ENCODE results near the gene OLFML2A. TPM values are rescaled to one million over a fixed set of nuclear protein-coding genes. Genes with fewer than 3 reads are reported as not detected.

Gene OLFML2A
- total and polyA plus RNA-seq, 2 of the 13 experiments (the other 11 are each of a cell fraction or from before 2014, with no cell fraction given) = 0.01 to 0.02 TPM

DNA sequence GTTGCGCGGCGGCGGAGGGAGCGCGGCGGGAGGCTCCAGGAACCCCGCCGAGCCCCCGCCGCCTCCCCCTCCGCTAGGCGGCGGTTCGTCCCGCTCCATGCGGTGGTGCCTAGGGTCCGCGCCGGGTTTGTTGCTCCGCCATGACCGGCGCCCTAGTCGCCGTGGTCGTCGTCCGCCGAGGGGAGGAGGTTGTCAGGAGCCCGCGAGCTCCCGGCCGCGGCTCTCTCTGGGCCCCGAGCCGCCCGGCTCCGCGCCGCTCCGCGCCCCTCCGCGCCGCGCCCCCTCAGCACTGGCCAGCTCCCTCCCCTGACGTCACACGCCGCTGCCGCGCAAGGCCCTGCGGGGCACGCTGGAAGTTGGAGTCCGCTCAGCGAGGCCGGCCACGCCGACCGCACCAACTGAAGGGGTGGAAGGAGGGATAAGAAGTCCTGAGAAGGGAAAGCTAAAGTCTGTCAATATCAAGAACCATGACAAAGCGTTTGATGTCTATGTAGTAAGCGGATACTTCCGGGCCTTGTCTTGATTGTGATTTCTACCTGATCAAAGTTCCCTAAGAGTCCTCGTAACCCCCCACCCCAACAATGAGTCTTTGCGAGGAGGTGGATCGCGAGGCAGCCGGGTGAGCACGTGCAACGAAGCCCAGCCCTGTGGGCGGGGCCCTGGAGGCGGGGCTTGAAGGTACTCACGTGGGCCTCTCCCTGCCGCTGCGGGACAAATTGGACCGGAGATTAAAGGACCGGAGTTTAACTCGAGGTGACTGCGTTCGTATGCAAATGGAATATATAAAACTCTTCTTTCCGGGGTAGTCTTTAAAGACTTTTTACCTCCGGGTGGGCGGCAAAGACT, 5.7 kb upstream of the OLFML2A start, which contains the start of gene NR6A1 (continued):
- no peak for TF ChIP-seq FOXP1 (IDR thresholded peaks at IDR 0.05)
- no peak for TF ChIP-seq FOXP1 (CRISPR knock-in tag; IDR thresholded peaks at IDR 0.05)
- peak; percentile 43; the same call in 1 of the 2 replicates for TF ChIP-seq ZNF451 (CRISPR knock-in tag; IDR thresholded peaks at IDR 0.05)
- TF ChIP-seq, protein P1, sequence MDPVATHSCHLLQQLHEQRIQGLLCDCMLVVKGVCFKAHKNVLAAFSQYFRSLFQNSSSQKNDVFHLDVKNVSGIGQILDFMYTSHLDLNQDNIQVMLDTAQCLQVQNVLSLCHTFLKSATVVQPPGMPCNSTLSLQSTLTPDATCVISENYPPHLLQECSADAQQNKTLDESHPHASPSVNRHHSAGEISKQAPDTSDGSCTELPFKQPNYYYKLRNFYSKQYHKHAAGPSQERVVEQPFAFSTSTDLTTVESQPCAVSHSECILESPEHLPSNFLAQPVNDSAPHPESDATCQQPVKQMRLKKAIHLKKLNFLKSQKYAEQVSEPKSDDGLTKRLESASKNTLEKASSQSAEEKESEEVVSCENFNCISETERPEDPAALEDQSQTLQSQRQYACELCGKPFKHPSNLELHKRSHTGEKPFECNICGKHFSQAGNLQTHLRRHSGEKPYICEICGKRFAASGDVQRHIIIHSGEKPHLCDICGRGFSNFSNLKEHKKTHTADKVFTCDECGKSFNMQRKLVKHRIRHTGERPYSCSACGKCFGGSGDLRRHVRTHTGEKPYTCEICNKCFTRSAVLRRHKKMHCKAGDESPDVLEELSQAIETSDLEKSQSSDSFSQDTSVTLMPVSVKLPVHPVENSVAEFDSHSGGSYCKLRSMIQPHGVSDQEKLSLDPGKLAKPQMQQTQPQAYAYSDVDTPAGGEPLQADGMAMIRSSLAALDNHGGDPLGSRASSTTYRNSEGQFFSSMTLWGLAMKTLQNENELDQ (CRISPR knock-in tag; IDR thresholded peaks at IDR 0.05; ENCODE audit: borderline replicate concordance) = no peak
- TF ChIP-seq ZNF530 (CRISPR knock-in tag; IDR thresholded peaks at IDR 0.05; ENCODE audit: low read depth) = no peak
- no peak for TF ChIP-seq CEBPG (CRISPR knock-in tag; IDR thresholded peaks at IDR 0.05)
- TF ChIP-seq ZNF232 (CRISPR knock-in tag; IDR thresholded peaks at IDR 0.05; ENCODE audit: borderline replicate concordance) = no peak
- TF ChIP-seq RORA (CRISPR knock-in tag; IDR thresholded peaks at IDR 0.05) = no peak
- TF ChIP-seq, protein P2, sequence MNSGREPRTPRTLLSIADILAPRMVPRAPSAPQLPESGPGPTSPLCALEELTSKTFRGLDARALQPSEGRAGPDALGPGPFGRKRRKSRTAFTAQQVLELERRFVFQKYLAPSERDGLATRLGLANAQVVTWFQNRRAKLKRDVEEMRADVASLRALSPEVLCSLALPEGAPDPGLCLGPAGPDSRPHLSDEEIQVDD (CRISPR knock-in tag; IDR thresholded peaks at IDR 0.05; ENCODE audit: borderline replicate concordance) = no peak
- no peak for TF ChIP-seq MZF1 (CRISPR knock-in tag; IDR thresholded peaks at IDR 0.05; ENCODE audit: borderline replicate concordance)
- no peak for TF ChIP-seq GATA4 (IDR thresholded peaks at IDR 0.05; ENCODE audit: borderline replicate concordance, low read depth)
- TF ChIP-seq ZNF24 (IDR thresholded peaks at IDR 0.05) = no peak
- TF ChIP-seq, protein P3, sequence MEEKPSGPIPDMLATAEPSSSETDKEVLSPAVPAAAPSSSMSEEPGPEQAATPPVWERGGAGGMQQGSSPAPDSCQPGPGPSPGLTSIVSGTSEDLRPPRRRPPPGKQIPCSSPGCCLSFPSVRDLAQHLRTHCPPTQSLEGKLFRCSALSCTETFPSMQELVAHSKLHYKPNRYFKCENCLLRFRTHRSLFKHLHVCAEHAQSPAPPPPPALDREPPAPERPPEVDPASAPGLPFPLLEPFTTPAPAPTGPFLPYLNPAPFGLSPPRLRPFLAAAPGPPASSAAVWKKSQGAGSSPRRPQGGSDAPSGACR (CRISPR knock-in tag; IDR thresholded peaks at IDR 0.05) = peak; percentile 24; the same call in 1 of the 2 replicates
- TF ChIP-seq IKZF1 (IDR thresholded peaks at IDR 0.05) = no peak
- TF ChIP-seq, protein P4, sequence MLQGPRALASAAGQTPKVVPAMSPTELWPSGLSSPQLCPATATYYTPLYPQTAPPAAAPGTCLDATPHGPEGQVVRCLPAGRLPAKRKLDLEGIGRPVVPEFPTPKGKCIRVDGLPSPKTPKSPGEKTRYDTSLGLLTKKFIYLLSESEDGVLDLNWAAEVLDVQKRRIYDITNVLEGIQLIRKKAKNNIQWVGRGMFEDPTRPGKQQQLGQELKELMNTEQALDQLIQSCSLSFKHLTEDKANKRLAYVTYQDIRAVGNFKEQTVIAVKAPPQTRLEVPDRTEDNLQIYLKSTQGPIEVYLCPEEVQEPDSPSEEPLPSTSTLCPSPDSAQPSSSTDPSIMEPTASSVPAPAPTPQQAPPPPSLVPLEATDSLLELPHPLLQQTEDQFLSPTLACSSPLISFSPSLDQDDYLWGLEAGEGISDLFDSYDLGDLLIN (CRISPR knock-in tag; IDR thresholded peaks at IDR 0.05; ENCODE audit: borderline replicate concordance) = no peak; the same call in 1 of the 2 replicates
- TF ChIP-seq, protein P5, sequence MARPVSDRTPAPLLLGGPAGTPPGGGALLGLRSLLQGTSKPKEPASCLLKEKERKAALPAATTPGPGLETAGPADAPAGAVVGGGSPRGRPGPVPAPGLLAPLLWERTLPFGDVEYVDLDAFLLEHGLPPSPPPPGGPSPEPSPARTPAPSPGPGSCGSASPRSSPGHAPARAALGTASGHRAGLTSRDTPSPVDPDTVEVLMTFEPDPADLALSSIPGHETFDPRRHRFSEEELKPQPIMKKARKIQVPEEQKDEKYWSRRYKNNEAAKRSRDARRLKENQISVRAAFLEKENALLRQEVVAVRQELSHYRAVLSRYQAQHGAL (CRISPR knock-in tag; IDR thresholded peaks at IDR 0.05; ENCODE audit: not compliant biosample characterization) = peak; percentile 31
- no peak for TF ChIP-seq GFI1 (CRISPR knock-in tag; IDR thresholded peaks at IDR 0.05; ENCODE audit: borderline replicate concordance)
- no peak for TF ChIP-seq MBD4 (IDR thresholded peaks at IDR 0.05; ENCODE audit: borderline replicate concordance, low read length)
- no peak for TF ChIP-seq ZNF883 (CRISPR knock-in tag; IDR thresholded peaks at IDR 0.05; ENCODE audit: not compliant biosample characterization)
- TF ChIP-seq HNF4G (IDR thresholded peaks at IDR 0.05; ENCODE audit: borderline replicate concordance, low read depth, low read length) = no peak
- TF ChIP-seq HNF4G (CRISPR knock-in tag; IDR thresholded peaks at IDR 0.05; ENCODE audit: borderline replicate concordance, low read depth) = 0 out of 2 replicates have a peak, but pooled peaks have one; percentile 25
- TF ChIP-seq JDP2 (CRISPR knock-in tag; IDR thresholded peaks at IDR 0.05; ENCODE audit: borderline replicate concordance) = no peak
- no peak for TF ChIP-seq ZNF326 (CRISPR knock-in tag; IDR thresholded peaks at IDR 0.05; ENCODE audit: borderline replicate concordance)

Measured in HepG2 (cell line).